ENCODE measurements around the gene ADAM15. TPM values are rescaled to one million over a fixed set of nuclear protein-coding genes. Genes with fewer than 3 reads are reported as not detected.

The ADAM15 gene
- total and polyA plus RNA-seq, 12 donors = 46.7 to 305 (median 65.0) TPM

- intact Hi-C loops (cut with DNase I) = loop anchor here in 4 of 10 donors (2.0 to 10.0 kb wide), 7 partner anchors 33 to 567 kb away; partner anchors contain the start of genes CKS1B (in 2 of the 4), SHC1 (in 2 of the 4), PBXIP1 (in 1 of the 4) and ZBTB7B (in 1 of the 4)
Observed at GRCh38 chr1:155051777-155052398, 772 bp downstream of the ADAM15 start.

GRCh38 chr1:155052439-155053395 is 1.6 kb downstream of the ADAM15 start:
- DNase-seq (peak; percentile 62 to 85), ATAC-seq (peak; percentile 14 to 80 (median 60))
- no peaks in the 10 kb centered on the region for H3K9me3 ChIP-seq
- H3K27me3 ChIP-seq = no peaks in the 10 kb centered on the region
- H3K36me3 ChIP-seq = peaks cover 0 to 46% (median 28%) of the 10 kb centered on the region in 9 donors
- peak overlapping the region; percentile 53 to 98 (median 92) for H3K27ac ChIP-seq
- intact Hi-C loops (cut with DNase I) = loop anchor here in 3 of 10 donors (5.0 to 10.0 kb wide), 6 partner anchors 35 to 568 kb away; partner anchors contain the start of genes CKS1B (in 2 of the 3), SHC1 (in 2 of the 3), PBXIP1 (in 1 of the 3) and ZBTB7B (in 1 of the 3)
- WGBS, 2 donors = 43 to 61% methylated on average over 12 of the region's 12 CpGs
- peak overlapping the region in 9 of 10 donors; percentile 51 to 98 (median 84) for H3K4me3 ChIP-seq
- TF ChIP-seq CTCF (IDR thresholded peaks at IDR 0.05) = peak in 4 of 9 donors; percentile 20 to 47 (median 36)
- H3K4me1 ChIP-seq = peaks cover 12 to 45% (median 27%) of the 10 kb centered on the region in 9 donors

More at GRCh38 chr1:155051777-155052398, 772 bp downstream of the ADAM15 start:
- Histone ChIP-seq H3K9me3 (no peaks in the 10 kb centered on the region), H3K4me1 (peaks cover 12 to 45% (median 27%) of the 10 kb centered on the region in 9 donors), H3K36me3 (peaks cover 0 to 38% (median 20%) of the 10 kb centered on the region in 9 donors), H3K27ac (peak overlapping the region; percentile 53 to 98 (median 94)), H3K27me3 (no peaks in the 10 kb centered on the region), H3K4me3 (peak overlapping the region; percentile 51 to 98 (median 84))
- WGBS, 2 donors = 3 to 5% methylated on average over 25 to 27 of the region's 27 CpGs
- no peak for TF ChIP-seq CTCF (IDR thresholded peaks at IDR 0.05)
- peak; percentile 71 to 79 for DNase-seq
- peak; percentile 41 to 79 (median 64) for ATAC-seq

- WGBS, 2 donors = 79 to 81% methylated on average over 7 of the region's 7 CpGs
- no peak for DNase-seq
- ATAC-seq = no peak
- peaks cover 12 to 46% (median 27%) of the 10 kb centered on the region in 9 donors for H3K4me1 ChIP-seq
- peak overlapping the region in 9 of 10 donors; percentile 8 to 97 (median 88) for H3K27ac ChIP-seq
- no peak for TF ChIP-seq CTCF (IDR thresholded peaks at IDR 0.05)
- peaks cover 0 to 55% (median 36%) of the 10 kb centered on the region in 9 donors for H3K36me3 ChIP-seq
- H3K4me3 ChIP-seq = peak overlapping the region in 6 of 10 donors; percentile 20 to 91 (median 80)
- no peaks in the 10 kb centered on the region for H3K27me3 ChIP-seq
- H3K9me3 ChIP-seq = no peaks in the 10 kb centered on the region
- intact Hi-C loops (cut with DNase I) = loop anchor here in 3 of 10 donors (5.0 to 10.0 kb wide), 6 partner anchors 36 to 569 kb away; partner anchors contain the start of genes CKS1B (in 2 of the 3), SHC1 (in 2 of the 3), PBXIP1 (in 1 of the 3) and ZBTB7B (in 1 of the 3)
Observed at GRCh38 chr1:155053531-155054105, 2.5 kb downstream of the ADAM15 start.

Measured in heart right ventricle (tissue), 16 donors.